Measurements from ENCODE around the gene HIC1.

DNA sequence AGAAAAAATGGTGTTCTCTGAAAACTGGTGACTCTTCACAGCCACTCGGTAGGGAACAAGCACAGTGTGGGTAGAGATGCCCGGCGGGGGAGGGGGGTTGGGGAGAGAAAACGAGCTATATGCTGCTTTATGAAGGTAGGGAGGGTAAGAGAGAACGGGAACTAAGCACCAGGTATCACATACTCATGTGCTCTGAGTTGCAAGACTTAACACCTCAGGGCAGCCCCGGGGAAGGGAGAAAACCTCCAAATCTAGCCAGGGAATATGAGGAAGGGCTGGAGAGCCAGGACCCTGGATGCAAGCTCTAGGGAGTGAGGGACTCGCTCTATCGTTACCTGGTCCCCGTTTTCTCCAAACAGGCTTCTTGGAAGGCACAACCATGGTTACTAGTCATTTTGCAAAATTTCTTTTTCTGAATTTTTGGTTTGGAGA lies 35.3 kb downstream of the HIC1 start:
- TF ChIP-seq CTCF (IDR thresholded peaks at IDR 0.05) (no peak), POLR2A (IDR thresholded peaks at IDR 0.05) (no peak)
